Activated naive CD8-positive, alpha-beta T cell treated with anti-CD3 and anti-CD28 coated beads for 36 hours (primary cell): ENCODE data around the gene STAG2. TPM values are rescaled to one million over a fixed set of nuclear protein-coding genes. Genes with fewer than 3 reads are reported as not detected.

Source experiments
- DNase-seq: peaks from one replicate; pipeline ENCODE4 v3.0.0; 2021
- H3K27ac Mint-ChIP-seq: one replicate; pipeline ENCODE4 v1.8.0; 2022; ENCODE audit warnings: mild to moderate bottlenecking, moderate library complexity, mixed read lengths
- H3K27me3 Mint-ChIP-seq: one replicate; pipeline ENCODE4 v1.8.0; 2022; ENCODE audit warnings: mild to moderate bottlenecking, mixed read lengths
- H3K36me3 Mint-ChIP-seq: one replicate; pipeline ENCODE4 v1.8.0; 2021; ENCODE audit warnings: mild to moderate bottlenecking, mixed read lengths
- H3K4me1 Mint-ChIP-seq: one replicate; pipeline ENCODE4 v1.8.0; 2021; ENCODE audit warnings: mixed read lengths
- H3K4me3 Mint-ChIP-seq: one replicate; pipeline ENCODE4 v1.8.0; 2022; ENCODE audit warnings: mild to moderate bottlenecking, moderate library complexity, mixed read lengths
- H3K9me3 Mint-ChIP-seq: one replicate; pipeline ENCODE4 v1.8.0; 2022; ENCODE audit warnings: mixed read lengths
- total RNA-seq, 2 experiments: library from RNA; stranded (reverse); gene quantifications; one replicate each; pipeline ENCODE4 v1.2.3, GENCODE V29; 2021

The STAG2 gene
- total RNA-seq, 2 experiments from 2014 or later = 109 to 112 TPM

GRCh38 chrX:123964156-123964834, 2.8 kb downstream of the STAG2 start:
- no peaks in the 10 kb centered on the region for H3K9me3 Mint-ChIP-seq
- peak overlapping the region; percentile 97 for H3K4me3 Mint-ChIP-seq
- DNase-seq = no peak
- H3K36me3 Mint-ChIP-seq = peaks cover 32% of the 10 kb centered on the region
- peaks cover 27% of the 10 kb centered on the region for H3K4me1 Mint-ChIP-seq
- H3K27me3 Mint-ChIP-seq = peaks cover 5% of the 10 kb centered on the region
- H3K27ac Mint-ChIP-seq = peak overlapping the region; percentile 100

- Mint-ChIP-seq H3K27me3 (no peaks in the 10 kb centered on the region), H3K4me1 (peaks cover 38% of the 10 kb centered on the region), H3K36me3 (peaks cover 38% of the 10 kb centered on the region)
Measured at GRCh38 chrX:123965712-123966111, 4.2 kb downstream of the STAG2 start.

GRCh38 chrX:123967497-123967896, 6.0 kb downstream of the STAG2 start:
- Mint-ChIP-seq H3K4me3 (no peak overlapping the region), H3K27ac (no peak overlapping the region), H3K9me3 (no peaks in the 10 kb centered on the region), H3K36me3 (peaks cover 30% of the 10 kb centered on the region), H3K4me1 (peaks cover 45% of the 10 kb centered on the region), H3K27me3 (no peaks in the 10 kb centered on the region)
- no peak for DNase-seq

More at GRCh38 chrX:123965712-123966111, 4.2 kb downstream of the STAG2 start:
- H3K27ac Mint-ChIP-seq = peak overlapping the region; percentile 8
- no peaks in the 10 kb centered on the region for H3K9me3 Mint-ChIP-seq
- no peak for DNase-seq
- peak overlapping the region; percentile 34 for H3K4me3 Mint-ChIP-seq

- DNase-seq = no peak
- Mint-ChIP-seq H3K9me3 (no peaks in the 10 kb centered on the region), H3K4me3 (no peak overlapping the region), H3K27me3 (no peaks in the 10 kb centered on the region), H3K4me1 (peaks cover 45% of the 10 kb centered on the region), H3K36me3 (peaks cover 25% of the 10 kb centered on the region), H3K27ac (no peak overlapping the region)
Measured at GRCh38 chrX:123968383-123969050, 7.0 kb downstream of the STAG2 start.

GRCh38 chrX:123971982-123972381, 10.5 kb downstream of the STAG2 start:
- Mint-ChIP-seq H3K27me3 (no peaks in the 10 kb centered on the region), H3K36me3 (peaks cover 17% of the 10 kb centered on the region), H3K4me3 (peak overlapping the region; percentile 3), H3K27ac (peak overlapping the region; percentile 54), H3K9me3 (no peaks in the 10 kb centered on the region), H3K4me1 (peaks cover 35% of the 10 kb centered on the region)
- DNase-seq = no peak

- peaks cover 13% of the 10 kb centered on the region for H3K36me3 Mint-ChIP-seq
- H3K4me1 Mint-ChIP-seq = peaks cover 35% of the 10 kb centered on the region
- no peaks in the 10 kb centered on the region for H3K27me3 Mint-ChIP-seq
- no peak for DNase-seq
- no peak overlapping the region for H3K4me3 Mint-ChIP-seq
- H3K27ac Mint-ChIP-seq = no peak overlapping the region
- H3K9me3 Mint-ChIP-seq = no peaks in the 10 kb centered on the region
Measured at GRCh38 chrX:123973921-123974320, 12.4 kb downstream of the STAG2 start.

GRCh38 chrX:123975180-123975579, 13.7 kb downstream of the STAG2 start:
- no peak overlapping the region for H3K27ac Mint-ChIP-seq
- no peak for DNase-seq
- no peak overlapping the region for H3K4me3 Mint-ChIP-seq
- no peaks in the 10 kb centered on the region for H3K9me3 Mint-ChIP-seq
- H3K36me3 Mint-ChIP-seq = peaks cover 6% of the 10 kb centered on the region
- H3K4me1 Mint-ChIP-seq = peaks cover 36% of the 10 kb centered on the region
- no peaks in the 10 kb centered on the region for H3K27me3 Mint-ChIP-seq

GRCh38 chrX:123976706-123977316, 15.3 kb downstream of the STAG2 start:
- peaks cover 31% of the 10 kb centered on the region for H3K4me1 Mint-ChIP-seq
- no peak for DNase-seq
- peak overlapping the region; percentile 32 for H3K4me3 Mint-ChIP-seq
- H3K27me3 Mint-ChIP-seq = no peaks in the 10 kb centered on the region
- peak overlapping the region; percentile 63 for H3K27ac Mint-ChIP-seq
- no peaks in the 10 kb centered on the region for H3K9me3 Mint-ChIP-seq
- peaks cover 3% of the 10 kb centered on the region for H3K36me3 Mint-ChIP-seq

- Mint-ChIP-seq H3K4me3 (no peak overlapping the region), H3K4me1 (peaks cover 35% of the 10 kb centered on the region), H3K27ac (no peak overlapping the region), H3K27me3 (no peaks in the 10 kb centered on the region), H3K9me3 (no peaks in the 10 kb centered on the region), H3K36me3 (peaks cover 4% of the 10 kb centered on the region)
- DNase-seq = no peak
Measured at GRCh38 chrX:123983240-123983639, 21.7 kb downstream of the STAG2 start.

GRCh38 chrX:123986377-123986776, 24.9 kb downstream of the STAG2 start:
- H3K9me3 Mint-ChIP-seq = no peaks in the 10 kb centered on the region
- H3K27ac Mint-ChIP-seq = no peak overlapping the region
- DNase-seq = no peak
- no peaks in the 10 kb centered on the region for H3K27me3 Mint-ChIP-seq
- peaks cover 9% of the 10 kb centered on the region for H3K36me3 Mint-ChIP-seq
- peaks cover 38% of the 10 kb centered on the region for H3K4me1 Mint-ChIP-seq
- H3K4me3 Mint-ChIP-seq = no peak overlapping the region

- H3K4me3 Mint-ChIP-seq = no peak overlapping the region
- H3K27me3 Mint-ChIP-seq = no peaks in the 10 kb centered on the region
- H3K4me1 Mint-ChIP-seq = peaks cover 36% of the 10 kb centered on the region
- peak overlapping the region; percentile 8 for H3K27ac Mint-ChIP-seq
- H3K9me3 Mint-ChIP-seq = no peaks in the 10 kb centered on the region
- peaks cover 11% of the 10 kb centered on the region for H3K36me3 Mint-ChIP-seq
- no peak for DNase-seq
Measured at GRCh38 chrX:123988423-123989111, 27.1 kb downstream of the STAG2 start.

- Mint-ChIP-seq H3K27ac (no peak overlapping the region), H3K36me3 (peaks cover 14% of the 10 kb centered on the region), H3K9me3 (no peaks in the 10 kb centered on the region), H3K4me3 (no peak overlapping the region), H3K27me3 (no peaks in the 10 kb centered on the region), H3K4me1 (peaks cover 38% of the 10 kb centered on the region)
- no peak for DNase-seq
Measured at GRCh38 chrX:123989235-123989634, 27.7 kb downstream of the STAG2 start.

GRCh38 chrX:123990169-123990568, 28.7 kb downstream of the STAG2 start:
- H3K27me3 Mint-ChIP-seq = no peaks in the 10 kb centered on the region
- H3K9me3 Mint-ChIP-seq = no peaks in the 10 kb centered on the region
- peaks cover 19% of the 10 kb centered on the region for H3K36me3 Mint-ChIP-seq
- peak overlapping the region; percentile 26 for H3K27ac Mint-ChIP-seq
- H3K4me3 Mint-ChIP-seq = no peak overlapping the region
- no peak for DNase-seq
- peaks cover 44% of the 10 kb centered on the region for H3K4me1 Mint-ChIP-seq

- H3K27ac Mint-ChIP-seq = peak overlapping the region; percentile 26
- H3K9me3 Mint-ChIP-seq = no peaks in the 10 kb centered on the region
- H3K4me3 Mint-ChIP-seq = no peak overlapping the region
- peaks cover 44% of the 10 kb centered on the region for H3K4me1 Mint-ChIP-seq
- DNase-seq = no peak
- H3K36me3 Mint-ChIP-seq = peaks cover 20% of the 10 kb centered on the region
- H3K27me3 Mint-ChIP-seq = no peaks in the 10 kb centered on the region
Measured at GRCh38 chrX:123990602-123991001, 29.1 kb downstream of the STAG2 start.

GRCh38 chrX:123993326-123993725, 31.8 kb downstream of the STAG2 start:
- Mint-ChIP-seq H3K4me1 (peaks cover 44% of the 10 kb centered on the region), H3K36me3 (peaks cover 23% of the 10 kb centered on the region), H3K4me3 (no peak overlapping the region), H3K27me3 (no peaks in the 10 kb centered on the region), H3K9me3 (no peaks in the 10 kb centered on the region), H3K27ac (no peak overlapping the region)
- no peak for DNase-seq
